T-helper 22 cell (primary cell): ENCODE measurements around the gene PTH2R.
"Not testable (repeated sequence)": the region's sequence is repeated elsewhere in the genome, so short reads cannot be mapped to it uniquely, and the experiment has no call there.

Experiments used
- DNase-seq: peaks from one replicate; pipeline ENCODE4 v3.0.0-alpha.2; 2020; ENCODE audit warnings: low read depth

Gene PTH2R

DNA sequence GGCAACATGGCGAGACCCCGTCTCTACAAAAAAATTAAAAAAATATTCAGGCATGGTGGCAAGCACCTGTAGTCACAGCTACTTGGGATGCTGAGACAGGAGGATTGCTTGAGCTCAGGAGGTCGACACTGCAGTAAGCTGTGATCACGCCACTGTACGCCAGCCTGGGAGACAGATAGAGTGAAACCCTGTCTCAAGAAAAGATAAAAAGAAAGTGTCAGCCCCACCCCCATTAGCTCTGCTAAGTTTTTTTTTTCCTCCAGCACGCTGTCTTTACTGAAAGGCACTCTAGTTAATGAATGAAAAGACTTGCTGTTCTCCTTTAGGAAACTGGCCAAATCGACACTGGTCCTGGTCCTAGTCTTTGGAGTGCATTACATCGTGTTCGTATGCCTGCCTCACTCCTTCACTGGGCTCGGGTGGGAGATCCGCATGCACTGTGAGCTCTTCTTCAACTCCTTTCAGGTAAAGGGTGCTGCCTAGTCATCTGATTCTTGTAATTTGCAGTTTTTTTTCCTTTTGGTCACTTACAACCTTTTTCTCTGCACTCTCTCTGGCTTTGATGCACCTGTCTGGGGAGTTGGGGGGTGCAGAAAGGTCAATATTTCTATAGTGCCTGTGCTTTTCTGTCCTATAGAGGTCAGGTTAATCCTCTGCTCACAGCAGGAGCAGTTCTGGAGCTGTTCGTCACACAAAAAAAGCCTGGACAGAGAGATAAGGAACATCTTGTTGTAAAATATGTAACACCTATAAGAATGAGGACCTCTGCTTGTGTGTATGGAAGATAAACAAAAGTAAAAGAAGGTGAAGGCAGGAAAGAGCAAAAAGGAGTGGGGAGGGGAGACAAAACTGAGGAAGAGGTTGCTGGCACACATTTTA, 82.3 kb downstream of the PTH2R start:
- DNase-seq = no peak

- no peak for DNase-seq
Measured at GRCh38 chr2:208489687-208490086, 83.1 kb downstream of the PTH2R start.

GRCh38 chr2:208490492-208490891, 83.9 kb downstream of the PTH2R start:
- no peak for DNase-seq

GRCh38 chr2:208491641-208492040, 85.0 kb downstream of the PTH2R start:
- DNase-seq = no peak

DNA sequence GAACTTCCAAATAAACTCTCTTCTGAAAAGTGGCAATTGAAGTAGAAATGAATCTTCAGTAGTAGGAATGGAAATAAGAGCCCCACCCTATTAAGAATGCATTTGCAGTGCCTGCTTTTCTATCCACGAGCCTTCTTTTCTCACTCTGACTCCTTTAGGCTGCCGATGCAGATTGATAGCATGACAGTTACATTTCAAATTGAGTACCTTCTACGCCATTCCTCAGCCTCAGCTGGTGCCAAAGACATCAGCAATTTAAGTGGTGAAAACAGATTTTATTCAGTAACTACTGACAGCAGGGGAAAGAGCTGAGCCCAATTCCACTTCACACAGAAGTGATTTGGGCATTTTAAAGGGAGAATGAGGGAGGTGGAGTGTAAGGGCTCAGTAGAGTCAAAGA, 85.5 kb downstream of the PTH2R start:
- no peak for DNase-seq

GRCh38 chr2:208493186-208493585, 86.6 kb downstream of the PTH2R start:
- DNase-seq = no peak

DNA sequence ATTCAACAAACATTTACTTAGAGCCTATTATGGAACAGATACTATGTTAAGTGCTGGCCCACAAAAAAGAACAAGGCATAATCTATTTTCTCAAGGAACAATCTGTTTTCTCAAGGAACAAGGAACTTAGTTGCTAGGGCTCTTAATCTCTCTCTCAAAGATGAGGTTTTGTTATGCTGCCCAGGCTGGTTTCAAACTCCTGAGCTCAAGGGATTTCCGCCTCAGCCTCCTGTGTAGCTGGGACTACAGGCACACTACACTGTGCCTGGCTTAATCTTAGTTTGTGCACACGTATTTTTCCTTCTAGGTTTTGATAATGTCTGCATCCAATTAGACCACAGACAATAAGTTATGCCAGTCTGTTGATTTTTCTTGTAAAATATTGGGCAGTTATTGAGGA, 89.5 kb downstream of the PTH2R start:
- DNase-seq = no peak

DNA sequence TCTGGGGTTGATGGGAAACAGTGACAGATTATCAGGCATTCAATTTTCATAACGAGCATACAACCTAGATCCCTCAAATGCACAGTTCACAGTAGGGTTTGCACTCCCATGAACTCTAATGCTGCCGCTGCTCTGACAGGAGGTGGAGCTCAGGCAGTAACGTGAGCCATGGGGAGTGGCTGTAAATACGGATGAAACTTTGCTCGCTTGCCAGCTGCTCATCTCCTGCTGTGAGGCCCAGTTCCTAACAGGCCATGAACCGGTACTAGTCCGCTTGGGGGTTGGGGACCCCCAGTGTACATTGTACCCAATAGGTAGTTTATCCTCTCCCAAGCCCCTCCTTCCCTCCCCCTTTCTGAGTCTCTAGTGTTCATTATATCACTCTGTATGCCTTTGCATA, 94.6 kb downstream of the PTH2R start:
- no peak for DNase-seq

DNA sequence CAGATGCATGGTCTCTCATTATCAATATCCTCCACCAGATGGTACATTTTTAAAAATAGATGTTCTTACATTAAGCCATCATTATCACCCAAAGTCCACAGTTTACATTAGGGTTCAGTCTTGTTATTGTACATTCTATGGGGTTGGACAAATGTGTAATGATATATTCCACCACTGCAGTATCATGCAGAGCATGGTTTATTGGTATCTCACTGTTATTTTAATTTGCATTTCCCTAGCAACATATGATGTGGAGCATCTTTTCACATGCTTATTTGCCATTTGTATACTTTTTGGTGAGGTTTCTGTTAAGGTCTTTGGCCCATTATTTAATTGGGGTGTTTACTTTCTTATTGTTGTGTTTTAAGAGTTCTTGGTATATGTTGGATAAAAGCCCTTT, 95.7 kb downstream of the PTH2R start:
- no peak for DNase-seq

DNA sequence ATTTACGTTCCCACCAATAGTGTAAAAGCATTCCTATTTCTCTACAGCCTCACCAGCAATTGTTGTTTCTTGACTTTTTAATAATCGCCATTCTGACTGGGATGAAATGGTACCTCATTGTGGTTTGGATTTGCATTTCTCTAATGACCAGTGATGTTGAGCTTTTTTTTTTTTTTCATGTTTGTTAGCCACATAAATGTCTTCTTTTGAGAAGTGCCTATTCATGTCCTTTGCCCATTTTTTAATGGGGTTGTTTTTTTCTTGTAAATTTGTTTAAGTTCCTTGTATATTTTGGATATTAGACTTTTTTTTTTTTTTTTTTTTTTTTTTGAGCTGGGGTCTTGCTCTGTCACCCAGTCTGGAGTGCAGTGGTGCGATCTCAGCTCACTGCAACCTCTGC, 98.8 kb downstream of the PTH2R start:
- DNase-seq = not testable (repeated sequence)

GRCh38 chr2:208509586-208509985, 103.0 kb downstream of the PTH2R start:
- no peak for DNase-seq

DNA sequence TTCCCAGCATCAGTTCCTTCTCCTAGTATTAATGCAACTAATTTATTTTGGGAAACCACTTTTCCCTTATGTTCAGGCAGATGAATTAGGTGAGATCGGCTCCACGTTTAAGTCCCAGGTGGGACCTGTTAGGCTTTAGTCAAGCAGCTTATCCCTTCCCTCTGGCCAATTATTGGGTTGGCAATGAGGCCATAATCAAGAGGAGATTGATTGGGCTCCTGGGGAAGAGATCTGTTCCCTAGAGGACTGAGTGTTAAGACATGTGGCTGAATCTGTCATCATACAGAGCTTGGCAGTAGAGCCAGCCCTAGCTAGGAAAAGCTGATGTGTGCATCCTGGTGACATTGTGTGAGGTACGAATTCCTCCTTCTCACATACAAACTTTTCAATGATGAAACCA, 104.4 kb downstream of the PTH2R start:
- DNase-seq = no peak

DNA sequence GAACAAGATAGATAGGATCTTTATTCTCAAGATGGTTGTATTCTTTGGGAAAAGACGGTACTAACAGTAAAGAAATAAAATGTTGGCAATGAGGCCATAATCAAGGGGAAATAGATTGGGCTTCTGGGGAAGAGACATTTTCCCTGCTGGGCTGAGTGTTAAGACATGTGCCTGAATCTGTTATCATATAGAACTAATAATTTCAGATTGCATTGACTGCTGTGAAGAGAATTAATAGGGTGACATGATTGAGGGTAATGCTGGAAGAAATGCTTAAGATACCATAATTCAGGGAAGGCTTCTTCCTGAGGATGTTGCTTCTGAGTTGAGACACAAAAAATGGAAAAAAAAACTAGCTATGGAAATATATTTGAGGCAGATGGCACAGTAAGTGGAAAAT, 105.0 kb downstream of the PTH2R start:
- DNase-seq = no peak

DNA sequence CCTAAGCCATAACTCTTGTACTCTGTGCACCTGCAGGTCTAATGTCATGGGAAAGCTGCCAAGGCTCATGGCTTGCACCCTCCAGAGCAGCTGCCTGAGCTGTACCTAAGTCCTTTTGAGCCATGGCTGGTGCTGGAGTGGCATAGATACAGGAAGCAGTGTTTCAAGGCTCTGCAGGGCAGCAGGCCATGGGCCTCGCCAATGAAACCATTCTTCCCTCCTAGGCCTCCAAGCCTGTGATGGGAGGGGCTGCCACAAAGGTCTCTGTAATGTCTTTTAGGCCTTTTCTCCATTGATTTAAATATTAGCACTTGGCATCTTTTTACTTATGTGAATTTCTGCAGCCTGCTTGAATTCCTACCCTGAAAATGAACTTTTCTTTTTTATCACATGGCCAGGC, 108.5 kb downstream of the PTH2R start:
- no peak for DNase-seq

DNA sequence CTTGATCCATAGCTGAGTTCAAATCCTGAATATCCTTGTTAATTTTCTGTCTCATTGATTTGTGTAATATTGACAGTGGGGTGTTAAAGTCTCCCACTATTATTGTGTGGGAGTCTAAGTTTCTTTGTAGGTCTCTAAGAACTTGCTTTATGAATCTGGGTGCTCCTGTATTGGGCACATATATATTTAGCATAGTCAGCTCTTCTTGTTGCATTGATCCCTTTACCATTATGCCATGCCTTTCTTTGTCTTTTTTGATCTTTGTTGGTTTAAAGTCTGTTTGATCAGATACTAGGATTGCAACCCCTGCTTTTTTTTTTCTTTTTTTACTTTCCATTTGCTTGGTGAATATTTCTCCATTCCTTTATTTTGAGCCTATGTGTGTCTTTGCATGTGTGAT, 116.5 kb downstream of the PTH2R start:
- DNase-seq = not testable (repeated sequence)

- DNase-seq = not testable (repeated sequence)
Measured at GRCh38 chr2:208525165-208525564, 118.6 kb downstream of the PTH2R start.

GRCh38 chr2:208529796-208530195, 123.2 kb downstream of the PTH2R start:
- DNase-seq = no peak

DNA sequence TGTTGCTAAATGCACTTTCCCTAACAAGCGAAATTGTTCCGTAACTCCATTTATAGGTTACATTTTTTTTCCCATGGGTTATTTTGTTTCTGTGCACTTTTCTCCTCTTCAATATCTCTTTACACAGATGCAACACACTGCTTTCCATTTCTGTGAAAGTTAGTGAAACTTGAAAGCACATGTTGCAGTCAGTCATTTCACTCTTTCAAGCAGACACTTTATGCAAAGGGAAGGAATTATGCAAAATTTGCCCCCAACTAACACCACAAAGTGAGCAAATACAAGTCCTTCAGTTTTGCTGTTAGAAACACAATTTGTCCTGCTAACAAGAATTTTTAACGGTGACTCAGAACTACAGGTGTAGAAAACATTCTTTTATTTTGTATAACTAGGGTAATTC, 124.8 kb downstream of the PTH2R start:
- DNase-seq = no peak

GRCh38 chr2:208535578-208535977, 129.0 kb downstream of the PTH2R start:
- not testable (repeated sequence) for DNase-seq

DNA sequence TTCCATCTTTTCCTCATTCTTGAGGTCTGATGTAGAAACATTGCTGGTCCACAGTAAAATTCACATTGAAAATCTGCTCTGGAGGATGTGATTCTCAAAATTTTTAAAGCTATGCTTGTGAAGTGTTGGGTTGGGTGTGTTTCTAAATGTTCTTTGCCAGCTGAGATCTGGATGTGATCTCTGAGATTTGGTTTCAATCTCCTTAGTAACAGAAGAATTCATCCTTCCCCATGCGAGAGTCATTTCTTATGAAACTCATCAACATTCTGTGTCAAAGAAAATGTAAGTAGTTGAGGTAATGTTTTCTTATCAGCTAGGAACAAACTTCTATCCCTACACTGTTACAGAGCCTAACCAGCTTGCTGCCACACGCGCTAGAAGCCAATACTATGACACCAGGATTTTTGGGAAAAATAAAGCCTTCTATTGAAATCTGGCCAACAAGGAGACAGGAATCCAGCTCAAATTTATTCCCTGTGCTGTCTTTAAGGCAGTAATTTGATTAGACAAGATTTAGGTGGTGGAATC, 134.9 kb downstream of the PTH2R start:
- no peak for DNase-seq

DNA sequence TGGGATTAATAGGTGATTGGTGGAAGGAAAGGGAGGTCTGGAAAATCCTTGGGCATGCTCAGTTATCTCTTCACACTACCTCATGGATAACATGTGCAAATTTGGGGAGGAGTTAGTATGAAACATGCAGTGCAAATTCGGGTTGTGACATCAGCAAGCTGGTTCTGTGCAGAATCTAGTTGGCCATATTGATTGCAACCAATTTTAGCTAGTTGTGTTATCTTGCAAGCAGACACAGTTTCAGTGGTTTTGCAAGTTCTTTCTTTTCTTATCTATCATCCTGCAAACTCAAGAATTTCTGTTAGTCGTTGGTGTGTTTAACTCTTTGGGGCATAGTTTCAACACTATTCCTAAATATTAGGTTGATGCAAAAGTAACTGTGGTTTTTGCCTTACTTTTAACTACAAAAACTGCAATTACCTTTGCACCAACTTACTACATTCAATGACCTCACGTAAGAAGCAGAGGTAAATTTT, 135.4 kb downstream of the PTH2R start:
- DNase-seq = no peak

- DNase-seq = no peak
Measured at GRCh38 chr2:208542465-208543041, 136.0 kb downstream of the PTH2R start.
